HEK293 (cell line): ENCODE results near the gene HOXC10.

Source experiments
- EGR2 ChIP-seq: fragments of 450-650 bp; formaldehyde crosslinking; IDR thresholded peaks from 2 replicates; pipeline ENCODE4 v1.5.1; 2016; ENCODE audit warnings: low read depth, missing biosample characterization, missing genetic modification characterization
- MEIS1 ChIP-seq: sonication (generic); formaldehyde crosslinking; IDR thresholded peaks from 2 replicates; pipeline ENCODE4 v1.8.1; 2022; ENCODE audit warnings: missing genetic modification reagents, mild to moderate bottlenecking, borderline replicate concordance
- REPIN1 ChIP-seq: fragments of 450-650 bp; formaldehyde crosslinking; IDR thresholded peaks from 2 replicates; pipeline ENCODE4 v1.5.1; 2017; ENCODE audit warnings: missing biosample characterization, missing genetic modification characterization, low read depth
- SETDB1 ChIP-seq: IDR thresholded peaks from one replicate; pipeline ENCODE4 v1.6.1; 2017; ENCODE audit warnings: mild to moderate bottlenecking, low read length, moderate library complexity, mixed read lengths; ENCODE audit not compliant: insufficient read length
- SP2 ChIP-seq: fragments of 450-650 bp; formaldehyde crosslinking; IDR thresholded peaks from 2 replicates; pipeline ENCODE4 v1.5.1; 2016; ENCODE audit warnings: missing biosample characterization, missing genetic modification characterization
- YY2 ChIP-seq: fragments of 450-650 bp; formaldehyde crosslinking; IDR thresholded peaks from 2 replicates; pipeline ENCODE4 v1.5.1; 2016; ENCODE audit warnings: missing biosample characterization, missing genetic modification characterization
- ZBTB21 ChIP-seq: fragments of 450-650 bp; formaldehyde crosslinking; IDR thresholded peaks from 2 replicates; pipeline ENCODE4 v1.5.1; 2017; ENCODE audit warnings: missing biosample characterization, missing genetic modification characterization
- ZFP69B ChIP-seq: fragments of 450-650 bp; formaldehyde crosslinking; IDR thresholded peaks from 2 replicates; pipeline ENCODE4 v1.5.1; 2016; ENCODE audit warnings: missing biosample characterization, missing genetic modification characterization
- ZNF10 ChIP-seq: fragments of 450-650 bp; formaldehyde crosslinking; IDR thresholded peaks from 2 replicates; pipeline ENCODE4 v1.5.1; 2017; ENCODE audit warnings: missing biosample characterization, missing genetic modification characterization
- ZNF121 ChIP-seq: fragments of 450-650 bp; formaldehyde crosslinking; IDR thresholded peaks from 2 replicates; pipeline ENCODE4 v1.5.1; 2016; ENCODE audit warnings: missing biosample characterization, missing genetic modification characterization
- ZNF133 ChIP-seq: fragments of 450-650 bp; formaldehyde crosslinking; IDR thresholded peaks from 2 replicates; pipeline ENCODE4 v1.5.1; 2016; ENCODE audit warnings: missing biosample characterization, missing genetic modification characterization
- ZNF138 ChIP-seq: fragments of 450-650 bp; formaldehyde crosslinking; IDR thresholded peaks from 2 replicates; pipeline ENCODE4 v1.5.1; 2016; ENCODE audit warnings: missing biosample characterization, missing genetic modification characterization, borderline replicate concordance
- ZNF19 ChIP-seq: fragments of 450-650 bp; formaldehyde crosslinking; IDR thresholded peaks from 2 replicates; pipeline ENCODE4; 2016; ENCODE audit warnings: missing biosample characterization, missing genetic modification characterization, low read depth
- ZNF214 ChIP-seq: fragments of 450-650 bp; formaldehyde crosslinking; IDR thresholded peaks from 2 replicates; pipeline ENCODE4 v1.5.1; 2017; ENCODE audit warnings: missing biosample characterization, mild to moderate bottlenecking, missing genetic modification characterization, borderline replicate concordance
- ZNF266 ChIP-seq: fragments of 450-650 bp; formaldehyde crosslinking; IDR thresholded peaks from 2 replicates; pipeline ENCODE4 v1.5.1; 2016; ENCODE audit warnings: missing biosample characterization, missing genetic modification characterization, low read depth
- ZNF341 ChIP-seq: fragments of 450-650 bp; formaldehyde crosslinking; IDR thresholded peaks from 2 replicates; pipeline ENCODE4; 2016; ENCODE audit warnings: low read depth, missing biosample characterization, missing genetic modification characterization
- ZNF404 ChIP-seq: fragments of 450-650 bp; formaldehyde crosslinking; IDR thresholded peaks from 2 replicates; pipeline ENCODE4 v1.5.1; 2017; ENCODE audit warnings: missing biosample characterization, missing genetic modification characterization
- ZNF510 ChIP-seq: fragments of 450-650 bp; formaldehyde crosslinking; IDR thresholded peaks from 2 replicates; pipeline ENCODE4 v1.5.1; 2018; ENCODE audit warnings: mild to moderate bottlenecking, missing genetic modification characterization, missing biosample characterization; ENCODE audit not compliant: insufficient replicate concordance
- ZNF624 ChIP-seq: fragments of 450-650 bp; formaldehyde crosslinking; IDR thresholded peaks from 2 replicates; pipeline ENCODE4 v1.5.1; 2017; ENCODE audit warnings: missing biosample characterization, missing genetic modification characterization
- TF ChIP-seq, protein P1 (sequence below): fragments of 450-650 bp; formaldehyde crosslinking; IDR thresholded peaks from 2 replicates; pipeline ENCODE4 v1.5.1; 2016; ENCODE audit warnings: missing biosample characterization, missing genetic modification characterization, borderline replicate concordance
- TF ChIP-seq, protein P2 (sequence below): fragments of 450-650 bp; formaldehyde crosslinking; IDR thresholded peaks from 2 replicates; pipeline ENCODE4 v1.5.1; 2016; ENCODE audit warnings: missing biosample characterization, missing genetic modification characterization
- TF ChIP-seq, protein P3 (sequence below): fragments of 450-650 bp; formaldehyde crosslinking; IDR thresholded peaks from 2 replicates; pipeline ENCODE4 v1.5.1; 2016; ENCODE audit warnings: missing biosample characterization, missing genetic modification characterization
- TF ChIP-seq, protein P4 (sequence below): fragments of 450-650 bp; formaldehyde crosslinking; IDR thresholded peaks from 2 replicates; pipeline ENCODE4 v1.5.1; 2017; ENCODE audit warnings: missing biosample characterization, missing genetic modification characterization
- TF ChIP-seq, protein P5 (sequence below): fragments of 450-650 bp; formaldehyde crosslinking; IDR thresholded peaks from 2 replicates; pipeline ENCODE4 v1.5.1; 2016; ENCODE audit warnings: missing biosample characterization, missing genetic modification characterization
- TF ChIP-seq, protein P6 (sequence below): fragments of 450-650 bp; formaldehyde crosslinking; IDR thresholded peaks from 2 replicates; pipeline ENCODE4 v1.5.1; 2016; ENCODE audit warnings: missing biosample characterization, missing genetic modification characterization
- TF ChIP-seq, protein P7 (sequence below): fragments of 450-650 bp; formaldehyde crosslinking; IDR thresholded peaks from 2 replicates; pipeline ENCODE4 v1.5.1; 2016; ENCODE audit warnings: missing biosample characterization, missing genetic modification characterization

The HOXC10 gene

DNA sequence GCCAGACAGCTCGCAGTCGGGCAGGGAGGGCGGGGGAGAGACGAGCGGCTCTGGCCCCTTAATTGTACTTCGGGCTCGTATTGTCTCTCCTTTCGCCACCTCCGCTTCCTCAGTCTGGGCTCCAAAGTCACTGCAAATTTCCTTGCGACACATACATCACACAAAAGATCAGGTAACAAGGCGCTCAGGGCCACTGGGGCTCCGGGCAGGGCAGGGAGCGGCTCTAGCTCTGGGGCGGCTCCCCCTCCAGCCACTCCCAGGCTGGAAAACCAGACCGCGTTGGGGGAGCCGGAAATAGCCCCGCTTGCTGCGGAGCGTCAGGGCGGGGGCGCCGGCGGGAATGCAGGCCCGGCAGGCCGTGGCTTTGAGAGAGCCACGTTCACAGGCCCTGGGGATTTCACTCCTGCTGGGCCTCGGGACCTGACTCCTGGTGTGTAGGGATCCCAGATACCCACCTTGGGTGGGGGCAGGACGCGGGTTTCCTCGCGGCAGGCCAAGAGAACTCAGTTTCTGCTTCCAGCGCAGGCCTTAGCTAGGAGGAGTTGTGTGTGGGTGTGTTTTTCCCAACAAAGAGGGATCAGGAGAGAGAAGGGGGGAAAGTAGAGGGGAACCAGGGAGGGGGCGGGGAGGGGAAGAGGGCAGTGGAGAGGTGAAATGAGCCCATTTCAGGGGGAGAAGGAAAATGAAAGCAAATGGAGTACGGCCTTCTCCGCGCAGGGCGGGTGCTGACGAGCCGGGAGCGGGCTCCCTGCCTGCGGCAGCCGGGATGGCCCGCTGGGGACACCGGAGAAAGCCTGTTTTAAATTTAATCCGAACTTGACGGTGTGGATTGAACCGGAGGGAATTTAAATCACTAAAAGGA, 10.7 kb downstream of the HOXC10 start (continued):
- TF ChIP-seq, protein P1, sequence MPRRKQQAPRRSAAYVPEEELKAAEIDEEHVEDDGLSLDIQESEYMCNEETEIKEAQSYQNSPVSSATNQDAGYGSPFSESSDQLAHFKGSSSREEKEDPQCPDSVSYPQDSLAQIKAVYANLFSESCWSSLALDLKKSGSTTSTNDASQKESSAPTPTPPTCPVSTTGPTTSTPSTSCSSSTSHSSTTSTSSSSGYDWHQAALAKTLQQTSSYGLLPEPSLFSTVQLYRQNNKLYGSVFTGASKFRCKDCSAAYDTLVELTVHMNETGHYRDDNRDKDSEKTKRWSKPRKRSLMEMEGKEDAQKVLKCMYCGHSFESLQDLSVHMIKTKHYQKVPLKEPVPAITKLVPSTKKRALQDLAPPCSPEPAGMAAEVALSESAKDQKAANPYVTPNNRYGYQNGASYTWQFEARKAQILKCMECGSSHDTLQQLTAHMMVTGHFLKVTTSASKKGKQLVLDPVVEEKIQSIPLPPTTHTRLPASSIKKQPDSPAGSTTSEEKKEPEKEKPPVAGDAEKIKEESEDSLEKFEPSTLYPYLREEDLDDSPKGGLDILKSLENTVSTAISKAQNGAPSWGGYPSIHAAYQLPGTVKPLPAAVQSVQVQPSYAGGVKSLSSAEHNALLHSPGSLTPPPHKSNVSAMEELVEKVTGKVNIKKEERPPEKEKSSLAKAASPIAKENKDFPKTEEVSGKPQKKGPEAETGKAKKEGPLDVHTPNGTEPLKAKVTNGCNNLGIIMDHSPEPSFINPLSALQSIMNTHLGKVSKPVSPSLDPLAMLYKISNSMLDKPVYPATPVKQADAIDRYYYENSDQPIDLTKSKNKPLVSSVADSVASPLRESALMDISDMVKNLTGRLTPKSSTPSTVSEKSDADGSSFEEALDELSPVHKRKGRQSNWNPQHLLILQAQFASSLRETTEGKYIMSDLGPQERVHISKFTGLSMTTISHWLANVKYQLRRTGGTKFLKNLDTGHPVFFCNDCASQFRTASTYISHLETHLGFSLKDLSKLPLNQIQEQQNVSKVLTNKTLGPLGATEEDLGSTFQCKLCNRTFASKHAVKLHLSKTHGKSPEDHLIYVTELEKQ (tag by site-specific recombination): no peak
- TF ChIP-seq ZNF121 (tag by site-specific recombination) (peak; percentile 59; the same call in 1 of the 2 replicates), ZNF138 (tag by site-specific recombination) (no peak), SETDB1 (no peak), ZNF266 (tag by site-specific recombination) (no peak), ZNF624 (tag by site-specific recombination) (0 out of 2 replicates have a peak, but pooled peaks have one; percentile 73), ZNF510 (no peak), ZNF404 (tag by site-specific recombination) (no peak), ZNF19 (tag by site-specific recombination) (no peak), ZNF10 (tag by site-specific recombination) (no peak), ZNF214 (tag by site-specific recombination) (no peak), ZBTB21 (tag by site-specific recombination) (0 out of 2 replicates have a peak, but pooled peaks have one; percentile 9), MEIS1 (CRISPR knock-in tag) (no peak), YY2 (tag by site-specific recombination) (no peak), EGR2 (tag by site-specific recombination) (peak; percentile 83), SP2 (tag by site-specific recombination) (peak; percentile 71), ZNF133 (tag by site-specific recombination) (no peak), REPIN1 (tag by site-specific recombination) (no peak; the same call in 1 of the 2 replicates), ZFP69B (tag by site-specific recombination) (peak; percentile 35; the same call in 1 of the 2 replicates), ZNF341 (tag by site-specific recombination) (peak; percentile 69; the same call in 1 of the 2 replicates)
- TF ChIP-seq, protein P2, sequence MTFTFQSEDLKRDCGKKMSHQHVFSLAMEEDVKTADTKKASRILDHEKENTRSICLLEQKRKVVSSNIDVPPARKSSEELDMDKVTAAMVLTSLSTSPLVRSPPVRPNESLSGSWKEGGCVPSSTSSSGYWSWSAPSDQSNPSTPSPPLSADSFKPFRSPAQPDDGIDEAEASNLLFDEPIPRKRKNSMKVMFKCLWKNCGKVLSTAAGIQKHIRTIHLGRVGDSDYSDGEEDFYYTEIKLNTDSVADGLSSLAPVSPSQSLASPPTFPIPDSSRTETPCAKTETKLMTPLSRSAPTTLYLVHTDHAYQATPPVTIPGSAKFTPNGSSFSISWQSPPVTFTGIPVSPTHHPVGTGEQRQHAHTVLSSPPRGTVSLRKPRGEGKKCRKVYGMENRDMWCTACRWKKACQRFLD (tag by site-specific recombination): no peak
- TF ChIP-seq, protein P3, sequence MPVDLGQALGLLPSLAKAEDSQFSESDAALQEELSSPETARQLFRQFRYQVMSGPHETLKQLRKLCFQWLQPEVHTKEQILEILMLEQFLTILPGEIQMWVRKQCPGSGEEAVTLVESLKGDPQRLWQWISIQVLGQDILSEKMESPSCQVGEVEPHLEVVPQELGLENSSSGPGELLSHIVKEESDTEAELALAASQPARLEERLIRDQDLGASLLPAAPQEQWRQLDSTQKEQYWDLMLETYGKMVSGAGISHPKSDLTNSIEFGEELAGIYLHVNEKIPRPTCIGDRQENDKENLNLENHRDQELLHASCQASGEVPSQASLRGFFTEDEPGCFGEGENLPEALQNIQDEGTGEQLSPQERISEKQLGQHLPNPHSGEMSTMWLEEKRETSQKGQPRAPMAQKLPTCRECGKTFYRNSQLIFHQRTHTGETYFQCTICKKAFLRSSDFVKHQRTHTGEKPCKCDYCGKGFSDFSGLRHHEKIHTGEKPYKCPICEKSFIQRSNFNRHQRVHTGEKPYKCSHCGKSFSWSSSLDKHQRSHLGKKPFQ: 0 out of 2 replicates have a peak, but pooled peaks have one; percentile 43
- TF ChIP-seq, protein P4, sequence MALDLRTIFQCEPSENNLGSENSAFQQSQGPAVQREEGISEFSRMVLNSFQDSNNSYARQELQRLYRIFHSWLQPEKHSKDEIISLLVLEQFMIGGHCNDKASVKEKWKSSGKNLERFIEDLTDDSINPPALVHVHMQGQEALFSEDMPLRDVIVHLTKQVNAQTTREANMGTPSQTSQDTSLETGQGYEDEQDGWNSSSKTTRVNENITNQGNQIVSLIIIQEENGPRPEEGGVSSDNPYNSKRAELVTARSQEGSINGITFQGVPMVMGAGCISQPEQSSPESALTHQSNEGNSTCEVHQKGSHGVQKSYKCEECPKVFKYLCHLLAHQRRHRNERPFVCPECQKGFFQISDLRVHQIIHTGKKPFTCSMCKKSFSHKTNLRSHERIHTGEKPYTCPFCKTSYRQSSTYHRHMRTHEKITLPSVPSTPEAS: peak; percentile 28; the same call in 1 of the 2 replicates
- TF ChIP-seq, protein P5, sequence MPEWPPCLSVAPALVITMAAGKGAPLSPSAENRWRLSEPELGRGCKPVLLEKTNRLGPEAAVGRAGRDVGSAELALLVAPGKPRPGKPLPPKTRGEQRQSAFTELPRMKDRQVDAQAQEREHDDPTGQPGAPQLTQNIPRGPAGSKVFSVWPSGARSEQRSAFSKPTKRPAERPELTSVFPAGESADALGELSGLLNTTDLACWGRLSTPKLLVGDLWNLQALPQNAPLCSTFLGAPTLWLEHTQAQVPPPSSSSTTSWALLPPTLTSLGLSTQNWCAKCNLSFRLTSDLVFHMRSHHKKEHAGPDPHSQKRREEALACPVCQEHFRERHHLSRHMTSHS (tag by site-specific recombination): 0 out of 2 replicates have a peak, but pooled peaks have one; percentile 32
- TF ChIP-seq, protein P6, sequence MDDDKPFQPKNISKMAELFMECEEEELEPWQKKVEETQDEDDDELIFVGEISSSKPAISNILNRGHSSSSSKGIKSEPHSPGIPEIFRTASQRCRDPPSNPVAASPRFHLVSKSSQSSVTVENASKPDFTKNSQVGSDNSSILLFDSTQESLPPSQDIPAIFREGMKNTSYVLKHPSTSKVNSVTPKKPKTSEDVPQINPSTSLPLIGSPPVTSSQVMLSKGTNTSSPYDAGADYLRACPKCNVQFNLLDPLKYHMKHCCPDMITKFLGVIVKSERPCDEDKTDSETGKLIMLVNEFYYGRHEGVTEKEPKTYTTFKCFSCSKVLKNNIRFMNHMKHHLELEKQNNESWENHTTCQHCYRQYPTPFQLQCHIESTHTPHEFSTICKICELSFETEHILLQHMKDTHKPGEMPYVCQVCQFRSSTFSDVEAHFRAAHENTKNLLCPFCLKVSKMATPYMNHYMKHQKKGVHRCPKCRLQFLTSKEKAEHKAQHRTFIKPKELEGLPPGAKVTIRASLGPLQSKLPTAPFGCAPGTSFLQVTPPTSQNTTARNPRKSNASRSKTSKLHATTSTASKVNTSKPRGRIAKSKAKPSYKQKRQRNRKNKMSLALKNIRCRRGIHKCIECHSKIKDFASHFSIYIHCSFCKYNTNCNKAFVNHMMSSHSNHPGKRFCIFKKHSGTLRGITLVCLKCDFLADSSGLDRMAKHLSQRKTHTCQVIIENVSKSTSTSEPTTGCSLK (tag by site-specific recombination): no peak
- TF ChIP-seq, protein P7, sequence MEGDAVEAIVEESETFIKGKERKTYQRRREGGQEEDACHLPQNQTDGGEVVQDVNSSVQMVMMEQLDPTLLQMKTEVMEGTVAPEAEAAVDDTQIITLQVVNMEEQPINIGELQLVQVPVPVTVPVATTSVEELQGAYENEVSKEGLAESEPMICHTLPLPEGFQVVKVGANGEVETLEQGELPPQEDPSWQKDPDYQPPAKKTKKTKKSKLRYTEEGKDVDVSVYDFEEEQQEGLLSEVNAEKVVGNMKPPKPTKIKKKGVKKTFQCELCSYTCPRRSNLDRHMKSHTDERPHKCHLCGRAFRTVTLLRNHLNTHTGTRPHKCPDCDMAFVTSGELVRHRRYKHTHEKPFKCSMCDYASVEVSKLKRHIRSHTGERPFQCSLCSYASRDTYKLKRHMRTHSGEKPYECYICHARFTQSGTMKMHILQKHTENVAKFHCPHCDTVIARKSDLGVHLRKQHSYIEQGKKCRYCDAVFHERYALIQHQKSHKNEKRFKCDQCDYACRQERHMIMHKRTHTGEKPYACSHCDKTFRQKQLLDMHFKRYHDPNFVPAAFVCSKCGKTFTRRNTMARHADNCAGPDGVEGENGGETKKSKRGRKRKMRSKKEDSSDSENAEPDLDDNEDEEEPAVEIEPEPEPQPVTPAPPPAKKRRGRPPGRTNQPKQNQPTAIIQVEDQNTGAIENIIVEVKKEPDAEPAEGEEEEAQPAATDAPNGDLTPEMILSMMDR (tag by site-specific recombination): no peak
